Measurements from ENCODE around the gene ABCD1. TPM values are rescaled to one million over a fixed set of nuclear protein-coding genes. Genes with fewer than 3 reads are reported as not detected.

Gene ABCD1
- total RNA-seq, 1 experiment from 2014 or later = 44.4 TPM

DNA sequence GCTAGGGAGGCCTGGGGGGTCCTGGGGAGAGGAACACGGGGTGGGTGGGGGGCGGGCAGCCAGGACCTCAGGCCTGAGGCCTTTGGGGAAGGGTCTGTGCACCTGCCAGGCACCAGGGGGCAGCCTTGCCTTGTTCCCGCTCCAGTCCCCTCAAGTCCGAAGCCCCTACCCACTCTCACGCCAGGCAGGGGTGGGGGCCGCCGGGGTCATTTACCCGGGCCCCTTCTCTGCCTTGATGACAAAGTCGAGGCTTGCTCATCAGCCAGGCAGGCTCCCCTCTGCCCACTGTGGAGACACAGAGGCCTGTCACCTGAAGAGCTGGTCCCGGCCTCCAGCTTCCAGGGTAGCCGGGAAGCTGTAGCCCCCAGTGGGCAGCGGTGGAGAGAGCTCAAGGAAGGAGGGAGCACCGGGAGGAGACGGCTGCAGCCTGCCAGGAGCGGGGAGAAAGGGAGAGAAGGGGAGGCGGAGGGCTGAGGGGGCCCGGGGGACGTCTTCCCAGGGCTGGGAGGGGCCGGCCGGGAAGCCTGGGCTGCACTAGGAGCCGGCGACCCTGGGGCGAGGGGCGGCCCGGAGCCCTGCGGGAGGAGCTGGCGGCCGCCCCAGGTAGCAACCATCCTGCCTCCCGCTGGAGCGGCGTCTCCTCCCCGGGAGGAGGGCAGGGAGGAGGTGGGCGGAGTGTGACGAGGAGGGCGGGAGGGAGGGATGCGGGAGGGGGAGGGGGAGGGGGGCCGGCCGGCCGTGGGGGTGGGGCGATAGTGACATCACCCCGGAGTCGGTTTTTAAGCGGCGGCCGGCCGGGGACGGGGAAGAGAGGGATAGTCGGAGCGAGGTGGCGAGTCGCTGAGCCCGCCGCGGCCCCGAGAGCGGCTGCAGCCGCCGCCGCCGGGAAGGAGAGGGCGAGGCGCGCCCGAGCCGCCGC lies 37.3 kb upstream of the ABCD1 start, which contains the start of gene SLC6A8:
Gene SLC6A8 (plus strand): TSS at position 806 of the 919 bp plus-strand sequence. CDS start 649 bp downstream, outside the sequence.
- Histone ChIP-seq H3K9ac (ENCODE audit: low read length) (peak within 1 kb of the TSS; percentile 25), H3K4me1 (ENCODE audit: insufficient read depth, low read length) (peaks cover 12% of the 10 kb centered on the region), H3K27me3 (ENCODE audit: low read length) (no peaks in the 10 kb centered on the region), H4K20me1 (ENCODE audit: low read length) (no peaks in the 10 kb centered on the region), H3K27ac (ENCODE audit: low read length) (no peak within 1 kb of the TSS), H3K4me2 (ENCODE audit: low read length) (peak within 1 kb of the TSS; percentile 79), H3K4me3 (ENCODE audit: low read length) (peak within 1 kb of the TSS; percentile 64), H3K9me2 (replicated peaks; ENCODE audit: low read length) (no peaks in the 10 kb centered on the region), H3K9me3 (ENCODE audit: low read length) (no peaks in the 10 kb centered on the region), H2AFZ (ENCODE audit: low read length) (peak within 1 kb of the TSS; percentile 71; the same call in 1 of the 2 replicates), H3F3A (ENCODE audit: low read length, unreplicated experiment) (no peaks in the 10 kb centered on the region), H3K79me2 (ENCODE audit: low read length) (peaks cover 13% of the 10 kb centered on the region), H3K36me3 (ENCODE audit: low read depth, low read length) (no peaks in the 10 kb centered on the region)
- ATAC-seq (peak; percentile 31), DNase-seq (peak; percentile 61)
- CTCF ChIA-PET = interaction anchor here (0.9 kb wide), 1 partner anchor 21 kb away, joined by 4 read pairs; no protein-coding TSS in a partner anchor
- TF ChIP-seq EZH2phosphoT487 (IDR thresholded peaks at IDR 0.05; ENCODE audit: borderline replicate concordance, low read length) = no peak
- TF ChIP-seq, protein P1, sequence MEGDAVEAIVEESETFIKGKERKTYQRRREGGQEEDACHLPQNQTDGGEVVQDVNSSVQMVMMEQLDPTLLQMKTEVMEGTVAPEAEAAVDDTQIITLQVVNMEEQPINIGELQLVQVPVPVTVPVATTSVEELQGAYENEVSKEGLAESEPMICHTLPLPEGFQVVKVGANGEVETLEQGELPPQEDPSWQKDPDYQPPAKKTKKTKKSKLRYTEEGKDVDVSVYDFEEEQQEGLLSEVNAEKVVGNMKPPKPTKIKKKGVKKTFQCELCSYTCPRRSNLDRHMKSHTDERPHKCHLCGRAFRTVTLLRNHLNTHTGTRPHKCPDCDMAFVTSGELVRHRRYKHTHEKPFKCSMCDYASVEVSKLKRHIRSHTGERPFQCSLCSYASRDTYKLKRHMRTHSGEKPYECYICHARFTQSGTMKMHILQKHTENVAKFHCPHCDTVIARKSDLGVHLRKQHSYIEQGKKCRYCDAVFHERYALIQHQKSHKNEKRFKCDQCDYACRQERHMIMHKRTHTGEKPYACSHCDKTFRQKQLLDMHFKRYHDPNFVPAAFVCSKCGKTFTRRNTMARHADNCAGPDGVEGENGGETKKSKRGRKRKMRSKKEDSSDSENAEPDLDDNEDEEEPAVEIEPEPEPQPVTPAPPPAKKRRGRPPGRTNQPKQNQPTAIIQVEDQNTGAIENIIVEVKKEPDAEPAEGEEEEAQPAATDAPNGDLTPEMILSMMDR (conservative IDR thresholded peaks at IDR 0.05; ENCODE audit: low read depth, low read length) = peak; percentile 41; the same call in 1 of the 2 replicates
- POLR2A ChIA-PET (ENCODE audit: unreplicated experiment) = interaction anchor here (0.6 kb wide), 1 partner anchor 40 kb away, joined by 9 read pairs; the partner anchor contains the start of gene DUSP9
- intact Hi-C loops (cut with micrococcal nuclease) = no loop called here
- BruUV-seq (replicated peaks) = no TSS peak

DNA sequence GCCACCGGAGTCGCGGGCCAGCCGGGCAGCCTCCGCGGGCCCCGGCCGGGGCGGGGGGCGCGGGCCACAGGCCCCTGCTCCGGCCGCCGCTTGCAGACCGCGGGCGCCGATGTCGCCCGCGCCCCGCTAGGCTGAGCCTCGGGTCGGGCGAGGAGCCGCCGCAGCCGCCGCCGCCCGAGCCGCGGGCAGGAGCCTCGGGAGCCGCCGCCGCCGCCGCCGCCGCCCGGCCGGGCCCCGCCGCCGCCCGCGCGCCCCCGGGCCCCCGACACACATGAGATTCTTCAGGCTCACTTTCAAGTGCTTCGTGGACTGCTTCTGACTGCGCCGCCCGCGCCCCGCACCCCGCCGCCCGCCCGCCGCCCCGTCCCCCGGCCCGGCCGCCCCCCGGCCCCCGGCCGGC lies 36.6 kb upstream of the ABCD1 start:
- H4K20me1 ChIP-seq (ENCODE audit: low read length) = no peaks in the 10 kb centered on the region
- H3K9ac ChIP-seq (ENCODE audit: low read length) = no peak overlapping the region
- peaks cover 13% of the 10 kb centered on the region for H3K79me2 ChIP-seq (ENCODE audit: low read length)
- no peaks in the 10 kb centered on the region for H3K9me2 ChIP-seq (replicated peaks; ENCODE audit: low read length)
- DNase-seq = no peak
- H3K27me3 ChIP-seq (ENCODE audit: low read length) = no peaks in the 10 kb centered on the region
- H3K4me1 ChIP-seq (ENCODE audit: insufficient read depth, low read length) = peaks cover 12% of the 10 kb centered on the region
- no peaks in the 10 kb centered on the region for H3K9me3 ChIP-seq (ENCODE audit: low read length)
- H3K4me2 ChIP-seq (ENCODE audit: low read length) = no peak overlapping the region
- H3F3A ChIP-seq (ENCODE audit: low read length, unreplicated experiment) = no peaks in the 10 kb centered on the region
- POLR2A ChIA-PET (ENCODE audit: unreplicated experiment) = interaction anchor here (0.6 kb wide), 1 partner anchor 41 kb away, joined by 9 read pairs; the partner anchor contains the start of gene DUSP9
- CTCF ChIA-PET = interaction anchor here (0.9 kb wide), 1 partner anchor 20 kb away, joined by 4 read pairs; no protein-coding TSS in a partner anchor
- H3K4me3 ChIP-seq (ENCODE audit: low read length) = no peak overlapping the region
- peak; percentile 1; the same call in 1 of the 2 replicates for ATAC-seq
- intact Hi-C loops (cut with micrococcal nuclease) = no loop called here
- TF ChIP-seq EZH2phosphoT487 (IDR thresholded peaks at IDR 0.05; ENCODE audit: borderline replicate concordance, low read length) (no peak), EZH2 (IDR thresholded peaks at IDR 0.05; ENCODE audit: low read length, unreplicated experiment) (no peak)
- TF ChIP-seq, protein P1 (conservative IDR thresholded peaks at IDR 0.05; ENCODE audit: low read depth, low read length) = no peak
- H2AFZ ChIP-seq (ENCODE audit: low read length) = no peak overlapping the region
- BruUV-seq (replicated peaks) = no TSS peak
- H3K27ac ChIP-seq (ENCODE audit: low read length) = no peak overlapping the region
- H3K36me3 ChIP-seq (ENCODE audit: low read depth, low read length) = no peaks in the 10 kb centered on the region
